Stimulated activated memory B cell treated with anti-CD40 and anti-IgM and Interleukin-4, amounts not matched to agents 10 μg/mL and 1 μg/mL and 100 μg/mL, for 72 hours (primary cell): ENCODE results near the gene WDR54.
A peak's percentile ranks its signal among the peaks of the same experiment; 100 is the strongest.
"Not testable (repeated sequence)": the region's sequence is repeated elsewhere in the genome, so short reads cannot be mapped to it uniquely, and the experiment has no call there.

Experiments
- ATAC-seq: fragments of 150-1000 bp; cut with Tn5 transposase; 2 replicates; pipeline ENCODE4 v1.10.0; 2021
- H3K27ac Mint-ChIP-seq: one replicate; pipeline ENCODE4 v1.8.0; 2022; ENCODE audit warnings: mild to moderate bottlenecking, mixed read lengths
- H3K27me3 Mint-ChIP-seq: one replicate; pipeline ENCODE4 v1.8.0; 2022; ENCODE audit warnings: mixed read lengths
- H3K36me3 Mint-ChIP-seq: one replicate; pipeline ENCODE4 v1.8.0; 2022; ENCODE audit warnings: mixed read lengths
- H3K4me1 Mint-ChIP-seq: one replicate; pipeline ENCODE4 v1.8.0; 2022; ENCODE audit warnings: mixed read lengths
- H3K4me3 Mint-ChIP-seq: one replicate; pipeline ENCODE4 v1.8.0; 2022; ENCODE audit warnings: mild to moderate bottlenecking, moderate library complexity, mixed read lengths
- H3K9me3 Mint-ChIP-seq: one replicate; pipeline ENCODE4 v1.8.0; 2022; ENCODE audit warnings: mixed read lengths

Gene WDR54

GRCh38 chr2:74450570-74451190 is 29.1 kb downstream of the WDR54 start:
- Mint-ChIP-seq H3K9me3 (no peaks in the 10 kb centered on the region), H3K36me3 (peaks cover 7% of the 10 kb centered on the region), H3K27me3 (peaks cover under 1% of the 10 kb centered on the region), H3K4me3 (no peak overlapping the region), H3K4me1 (peaks cover 21% of the 10 kb centered on the region), H3K27ac (no peak overlapping the region)
- ATAC-seq = no peak

GRCh38 chr2:74454654-74455511 is 33.4 kb downstream of the WDR54 start, which contains the start of gene INO80B:
TSS of gene INO80B (plus strand) at chr2:74455087. CDS start at chr2:74455117, 30 bp downstream.
- ATAC-seq = peak; percentile 64
- Mint-ChIP-seq H3K36me3 (peaks cover 17% of the 10 kb centered on the region), H3K4me3 (peak within 1 kb of the TSS; percentile 91), H3K27ac (peak within 1 kb of the TSS; percentile 96), H3K27me3 (no peaks in the 10 kb centered on the region), H3K4me1 (peaks cover 53% of the 10 kb centered on the region), H3K9me3 (no peaks in the 10 kb centered on the region)

DNA sequence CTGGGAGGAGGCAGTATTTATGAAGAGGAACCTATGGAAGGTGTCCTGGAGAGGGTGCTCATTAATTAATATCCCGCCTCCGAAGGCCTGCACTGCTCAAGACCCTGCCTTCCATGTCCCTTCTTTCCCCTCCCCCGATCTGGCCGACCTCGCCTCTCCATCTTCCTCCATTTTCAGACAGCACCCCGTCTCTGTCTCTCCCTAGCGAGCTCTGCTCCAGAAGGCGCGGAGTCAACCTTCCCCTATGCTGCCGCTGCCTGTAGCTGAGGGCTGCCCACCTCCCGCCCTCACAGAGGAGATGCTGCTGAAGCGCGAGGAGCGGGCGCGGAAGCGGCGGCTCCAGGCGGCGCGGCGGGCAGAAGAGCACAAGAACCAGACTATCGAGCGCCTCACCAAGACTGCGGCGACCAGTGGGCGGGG is 35.6 kb downstream of the WDR54 start:
- Mint-ChIP-seq H3K27ac (peak overlapping the region; percentile 96), H3K4me3 (peak overlapping the region; percentile 91), H3K27me3 (no peaks in the 10 kb centered on the region), H3K4me1 (peaks cover 62% of the 10 kb centered on the region), H3K36me3 (peaks cover 32% of the 10 kb centered on the region), H3K9me3 (no peaks in the 10 kb centered on the region)
- ATAC-seq = no peak

GRCh38 chr2:74457549-74458131 is 36.1 kb downstream of the WDR54 start:
- peak overlapping the region; percentile 91 for H3K4me3 Mint-ChIP-seq
- no peaks in the 10 kb centered on the region for H3K9me3 Mint-ChIP-seq
- peaks cover 37% of the 10 kb centered on the region for H3K36me3 Mint-ChIP-seq
- ATAC-seq = peak; percentile 76
- no peaks in the 10 kb centered on the region for H3K27me3 Mint-ChIP-seq
- H3K27ac Mint-ChIP-seq = peak overlapping the region; percentile 96
- peaks cover 63% of the 10 kb centered on the region for H3K4me1 Mint-ChIP-seq

- peak within 1 kb of the TSS; percentile 91 for H3K4me3 Mint-ChIP-seq
- peaks cover 64% of the 10 kb centered on the region for H3K4me1 Mint-ChIP-seq
- no peaks in the 10 kb centered on the region for H3K9me3 Mint-ChIP-seq
- ATAC-seq = peak; percentile 95
- H3K27me3 Mint-ChIP-seq = no peaks in the 10 kb centered on the region
- peaks cover 44% of the 10 kb centered on the region for H3K36me3 Mint-ChIP-seq
- peak within 1 kb of the TSS; percentile 96 for H3K27ac Mint-ChIP-seq
These were observed 36.8 kb downstream of the WDR54 start, which contains the start of gene WBP1 for GRCh38 chr2:74458132-74458937. TSS of gene WBP1 (plus strand) at chr2:74458438. CDS start at chr2:74458603, 165 bp downstream.

DNA sequence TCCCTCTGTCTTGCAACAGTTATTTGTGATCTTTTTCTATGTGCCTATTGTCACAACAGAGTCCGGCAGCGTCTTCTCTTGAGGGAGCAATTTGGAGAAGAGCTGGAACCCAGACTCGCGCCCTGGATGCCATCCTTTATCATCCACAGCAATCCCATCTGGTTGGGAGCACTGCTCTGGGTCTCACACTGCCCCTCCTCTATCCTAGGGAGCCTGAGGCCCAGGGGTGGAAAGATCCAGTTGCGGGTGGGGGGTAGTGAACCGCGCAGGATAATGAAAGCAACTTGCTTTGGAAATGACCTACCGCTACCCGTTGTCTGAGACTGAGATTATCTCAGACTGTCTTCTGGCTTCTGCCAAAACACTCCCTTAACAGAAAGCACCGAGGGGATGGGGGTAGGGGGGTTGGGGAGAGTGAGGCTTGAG is 37.4 kb downstream of the WDR54 start:
- H3K4me3 Mint-ChIP-seq = peak overlapping the region; percentile 91
- peak overlapping the region; percentile 96 for H3K27ac Mint-ChIP-seq
- H3K4me1 Mint-ChIP-seq = peaks cover 66% of the 10 kb centered on the region
- no peaks in the 10 kb centered on the region for H3K27me3 Mint-ChIP-seq
- no peaks in the 10 kb centered on the region for H3K9me3 Mint-ChIP-seq
- H3K36me3 Mint-ChIP-seq = peaks cover 44% of the 10 kb centered on the region
- ATAC-seq = no peak

DNA sequence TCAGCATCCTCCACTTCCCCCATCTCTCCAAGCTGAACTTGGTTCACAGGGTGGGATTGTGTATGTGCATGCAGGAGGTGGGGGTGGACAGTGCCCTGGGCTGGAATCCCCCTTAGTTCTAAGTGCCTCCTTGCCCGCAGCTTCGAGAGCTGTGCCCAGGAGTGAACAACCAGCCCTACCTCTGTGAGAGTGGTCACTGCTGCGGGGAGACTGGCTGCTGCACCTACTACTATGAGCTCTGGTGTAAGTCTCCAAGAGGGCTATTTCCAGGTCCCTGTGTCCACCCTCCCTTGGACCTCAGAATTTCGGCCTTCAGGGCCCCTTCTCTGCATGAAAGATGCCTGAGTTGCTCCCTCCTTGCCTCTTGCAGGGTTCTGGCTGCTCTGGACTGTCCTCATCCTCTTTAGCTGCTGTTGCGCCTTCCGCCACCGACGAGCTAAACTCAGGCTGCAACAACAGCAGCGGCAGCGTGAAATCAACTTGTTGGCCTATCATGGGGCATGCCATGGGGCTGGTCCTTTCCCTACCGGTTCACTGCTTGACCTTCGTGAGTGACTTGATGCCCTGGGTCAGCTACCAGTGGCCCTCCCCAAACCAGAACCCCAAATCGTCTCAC is 38.1 kb downstream of the WDR54 start:
- peak overlapping the region; percentile 74 for H3K4me3 Mint-ChIP-seq
- ATAC-seq, H3K9me3 Mint-ChIP-seq, H3K27me3 Mint-ChIP-seq: not testable (repeated sequence)
- H3K27ac Mint-ChIP-seq = peak overlapping the region; percentile 96
- H3K36me3 Mint-ChIP-seq = peaks cover 44% of the 10 kb centered on the region
- peaks cover 62% of the 10 kb centered on the region for H3K4me1 Mint-ChIP-seq

- peak overlapping the region; percentile 74 for H3K4me3 Mint-ChIP-seq
These were observed 38.7 kb downstream of the WDR54 start for GRCh38 chr2:74460187-74460586.

DNA sequence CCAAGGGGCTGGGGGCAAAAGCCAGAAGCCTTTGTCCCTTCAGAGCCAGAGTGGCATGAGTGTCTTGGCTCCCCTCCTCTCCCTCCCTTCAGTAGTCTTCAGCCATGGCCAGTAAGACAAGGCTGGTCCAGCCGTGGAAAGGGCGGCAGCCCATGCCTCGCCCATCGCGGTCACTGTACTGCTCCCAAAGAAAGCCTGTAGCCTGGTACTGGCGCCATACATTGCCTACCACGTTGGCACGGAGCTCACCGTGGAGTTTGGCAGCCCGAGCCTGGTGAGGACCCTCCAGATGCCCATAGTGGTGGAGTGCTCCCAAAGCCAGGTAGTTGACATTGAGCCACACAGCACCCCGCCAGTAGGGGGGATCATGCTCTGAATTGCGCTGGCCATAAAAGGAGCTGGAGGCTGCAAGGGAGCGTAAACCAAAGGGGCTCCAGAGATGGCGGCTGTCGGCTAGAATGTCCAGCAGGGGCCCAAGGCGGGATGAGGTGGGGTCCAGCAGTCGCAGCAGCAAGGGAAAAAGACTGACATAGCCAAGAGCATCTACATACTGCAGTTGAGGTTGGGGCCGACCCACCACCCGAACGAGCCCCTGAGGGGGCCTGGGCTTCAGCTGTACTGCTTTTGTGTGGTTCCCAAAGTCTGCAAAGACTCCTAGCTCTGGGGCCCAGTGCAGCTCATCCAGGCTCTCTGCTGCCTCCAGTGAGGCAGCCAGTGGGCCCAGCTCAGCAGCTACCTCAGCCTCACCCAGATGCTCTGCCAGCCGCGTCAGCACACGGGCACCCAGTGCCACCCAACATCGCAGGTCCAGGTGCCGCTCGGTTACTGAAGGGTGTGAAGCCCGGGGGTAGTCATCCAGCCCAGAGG is 39.9 kb downstream of the WDR54 start:
- H3K27me3 Mint-ChIP-seq = no peaks in the 10 kb centered on the region
- H3K36me3 Mint-ChIP-seq = peaks cover 30% of the 10 kb centered on the region
- H3K4me1 Mint-ChIP-seq = peaks cover 50% of the 10 kb centered on the region
- H3K9me3 Mint-ChIP-seq = no peaks in the 10 kb centered on the region
- H3K4me3 Mint-ChIP-seq = no peak overlapping the region
- ATAC-seq = no peak
- H3K27ac Mint-ChIP-seq = no peak overlapping the region

More at GRCh38 chr2:74460187-74460586, 38.7 kb downstream of the WDR54 start:
- H3K4me1 Mint-ChIP-seq = peaks cover 56% of the 10 kb centered on the region
- not testable (repeated sequence) for H3K9me3 Mint-ChIP-seq, H3K27me3 Mint-ChIP-seq, ATAC-seq
- peaks cover 42% of the 10 kb centered on the region for H3K36me3 Mint-ChIP-seq
- peak overlapping the region; percentile 96 for H3K27ac Mint-ChIP-seq

GRCh38 chr2:74462054-74462785 is 40.7 kb downstream of the WDR54 start:
- Mint-ChIP-seq H3K27me3 (no peaks in the 10 kb centered on the region), H3K36me3 (peaks cover 28% of the 10 kb centered on the region), H3K27ac (peak overlapping the region; percentile 14), H3K4me3 (no peak overlapping the region), H3K9me3 (no peaks in the 10 kb centered on the region), H3K4me1 (peaks cover 42% of the 10 kb centered on the region)
- no peak for ATAC-seq

DNA sequence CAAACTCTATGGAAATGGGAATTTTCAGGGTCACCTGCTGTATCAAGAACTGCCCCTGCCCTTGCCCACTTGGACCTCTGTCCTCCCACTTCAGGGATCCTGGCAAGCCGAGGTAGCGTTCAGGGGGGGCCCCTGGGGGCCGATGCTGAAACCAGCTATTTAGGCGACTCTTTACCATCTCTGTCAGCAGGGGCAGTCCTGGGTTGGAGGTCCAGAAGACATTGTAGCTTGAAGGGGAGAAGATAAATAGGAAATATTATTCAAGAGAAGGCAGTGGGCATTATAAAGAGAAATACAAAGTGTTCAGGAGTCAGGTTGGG is 41.2 kb downstream of the WDR54 start:
- H3K9me3 Mint-ChIP-seq = no peaks in the 10 kb centered on the region
- peak overlapping the region; percentile 14 for H3K27ac Mint-ChIP-seq
- no peak for ATAC-seq
- peaks cover 28% of the 10 kb centered on the region for H3K36me3 Mint-ChIP-seq
- H3K4me1 Mint-ChIP-seq = peaks cover 40% of the 10 kb centered on the region
- no peaks in the 10 kb centered on the region for H3K27me3 Mint-ChIP-seq
- H3K4me3 Mint-ChIP-seq = no peak overlapping the region

DNA sequence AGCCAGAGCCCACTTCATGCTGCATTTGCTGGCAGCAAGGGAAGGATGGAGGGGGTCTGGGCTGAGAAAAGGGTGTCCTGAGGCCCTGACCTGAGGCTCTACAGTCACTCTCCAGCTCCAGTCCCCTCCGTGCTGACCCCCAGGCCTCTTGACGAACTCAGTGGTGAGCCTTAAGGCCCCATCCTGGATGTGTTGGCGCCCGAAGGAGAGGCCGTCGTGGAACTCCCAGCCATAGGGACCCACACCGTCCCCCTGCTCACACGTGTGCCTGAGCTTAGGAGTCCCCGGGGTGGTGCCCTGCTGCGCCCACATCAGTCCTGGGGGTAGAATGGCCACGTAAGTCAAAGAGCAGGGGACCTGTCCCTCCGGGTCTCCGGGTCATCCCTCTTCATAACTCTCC is 42.9 kb downstream of the WDR54 start:
- ATAC-seq = peak; percentile 3
- Mint-ChIP-seq H3K27me3 (no peaks in the 10 kb centered on the region), H3K4me1 (peaks cover 31% of the 10 kb centered on the region), H3K36me3 (peaks cover 28% of the 10 kb centered on the region), H3K4me3 (peak overlapping the region; percentile 93), H3K9me3 (no peaks in the 10 kb centered on the region), H3K27ac (peak overlapping the region; percentile 93)

DNA sequence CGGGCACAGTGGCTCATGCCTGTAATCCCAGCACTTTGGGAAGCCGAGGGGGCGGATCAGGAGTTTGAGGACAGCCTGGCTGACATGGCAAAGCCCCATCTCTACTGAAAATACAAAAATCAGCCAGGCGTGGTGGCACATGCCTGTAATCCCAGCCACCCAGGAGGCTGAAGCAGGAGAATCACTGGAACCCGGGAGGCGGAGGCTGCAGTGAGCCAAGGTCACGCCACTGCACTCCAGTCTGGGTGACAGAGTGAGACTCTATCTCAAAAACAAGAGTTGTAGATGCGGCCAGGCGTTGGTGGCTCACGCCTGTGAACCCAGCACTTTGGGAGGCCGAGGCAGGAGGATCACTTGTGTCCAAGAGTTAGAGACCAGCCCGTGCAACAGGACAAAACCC is 49.2 kb downstream of the WDR54 start:
- Mint-ChIP-seq H3K27ac (peak overlapping the region; percentile 78), H3K36me3 (peaks cover 26% of the 10 kb centered on the region), H3K4me3 (peak overlapping the region; percentile 63), H3K4me1 (peaks cover 25% of the 10 kb centered on the region)
- not testable (repeated sequence) for ATAC-seq, H3K27me3 Mint-ChIP-seq, H3K9me3 Mint-ChIP-seq
